ENCODE results near the gene RABGGTA.
"Not testable (repeated sequence)": the region's sequence is repeated elsewhere in the genome, so short reads cannot be mapped to it uniquely, and the experiment has no call there.

Gene RABGGTA

GRCh38 chr14:24219521-24219920, 51.9 kb downstream of the RABGGTA start:
- DNase-seq (ENCODE audit: low read depth in 2 of 3, low spot score in 2 of 3), result no peak

- DNase-seq (ENCODE audit: low read depth in 2 of 3, low spot score in 2 of 3), result no peak
These were observed 52.3 kb downstream of the RABGGTA start for GRCh38 chr14:24219080-24219479.

GRCh38 chr14:24216876-24217275, 54.5 kb downstream of the RABGGTA start:
- DNase-seq (ENCODE audit: low read depth in 2 of 3, low spot score in 2 of 3), result not testable (repeated sequence)

GRCh38 chr14:24216345-24216699, 55.1 kb downstream of the RABGGTA start:
- DNase-seq (ENCODE audit: low read depth in 2 of 3, low spot score in 2 of 3), result no peak

All from activated CD8-positive, alpha-beta memory T cell treated with anti-CD3 and anti-CD28 coated beads for 48 hours (primary cell).